Measurements from ENCODE around the gene USP6NL.

The USP6NL gene

GRCh38 chr10:11404901-11405300 lies 206.5 kb downstream of the USP6NL start:
- DNase-seq: no peak
